GM21737 (cell line): ENCODE measurements around the gene KRTAP1-1.
"Not testable (repeated sequence)": the region's sequence is repeated elsewhere in the genome, so short reads cannot be mapped to it uniquely, and the experiment has no call there.

Source experiments
- ATAC-seq: cut with Tn5 transposase; IDR thresholded peaks from one replicate; pipeline ENCODE4 v1.9.1; 2021; ENCODE audit warnings: mild to moderate bottlenecking, moderate library complexity; ENCODE audit not compliant: unreplicated experiment

KRTAP1-1 gene

DNA sequence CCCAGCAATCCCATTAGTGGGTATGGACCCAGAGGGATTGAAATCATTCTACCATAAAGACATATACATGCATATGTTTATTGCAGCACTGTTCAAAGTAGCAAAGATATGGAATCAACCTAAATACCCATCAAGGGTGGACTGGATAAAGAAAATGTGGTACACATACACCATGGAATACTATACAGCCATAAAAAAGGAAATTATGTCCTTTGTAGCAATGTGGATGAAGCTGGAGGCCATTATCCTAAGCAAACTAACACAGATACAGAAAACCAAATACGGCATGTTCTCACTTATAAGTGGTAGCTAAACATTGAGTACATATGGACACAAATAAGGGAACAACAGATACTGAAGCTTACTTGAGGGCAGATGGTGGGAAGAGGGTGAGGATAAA, 16.3 kb upstream of the KRTAP1-1 start:
- no peak for ATAC-seq

DNA sequence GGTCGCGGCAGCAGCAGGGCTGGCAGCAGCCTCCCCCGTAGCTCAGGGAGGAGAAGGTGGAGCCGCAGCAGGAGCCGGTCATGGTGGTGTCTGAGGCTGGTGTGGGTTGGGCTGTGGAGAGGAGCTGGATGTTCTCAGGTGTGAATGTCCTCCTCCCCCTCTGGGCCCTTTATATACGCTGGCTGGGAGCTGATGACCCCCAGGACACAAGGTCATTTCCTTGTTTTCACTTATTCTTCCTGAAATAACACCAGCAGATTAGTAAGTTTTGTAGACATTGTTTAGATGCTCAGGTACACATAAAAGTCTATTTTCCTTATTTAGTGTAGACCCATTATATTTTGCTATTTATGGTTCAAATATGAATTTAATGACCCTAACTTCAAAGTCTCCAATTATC, 13.9 kb upstream of the KRTAP1-1 start, which contains the start of gene KRTAP2-2:
Gene KRTAP2-2 (minus strand): TSS at position 101 of the 400 bp plus-strand sequence. CDS start 19 bp downstream, at position 82.
- not testable (repeated sequence) for ATAC-seq

- not testable (repeated sequence) for ATAC-seq
Measured at GRCh38 chr17:41054556-41054955, 13.3 kb upstream of the KRTAP1-1 start.

DNA sequence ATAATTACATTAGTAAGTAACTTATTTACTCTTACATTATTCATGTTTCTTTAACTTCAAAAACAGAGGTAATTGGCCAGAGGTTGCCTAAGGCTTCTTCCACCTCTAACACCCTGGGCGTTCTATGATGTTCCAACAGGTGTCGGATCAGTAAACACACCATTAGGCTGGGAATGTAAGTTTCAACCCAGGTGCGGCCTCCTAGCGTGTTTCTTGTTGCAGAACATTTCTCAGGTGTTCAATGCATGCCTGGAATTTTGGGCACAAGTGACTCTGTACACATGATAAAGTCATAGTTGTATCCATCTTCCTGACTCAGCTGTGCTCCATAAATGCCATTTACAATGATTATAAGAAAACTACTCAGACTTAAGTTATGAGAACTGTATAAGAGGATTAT, 12.8 kb upstream of the KRTAP1-1 start:
- no peak for ATAC-seq

DNA sequence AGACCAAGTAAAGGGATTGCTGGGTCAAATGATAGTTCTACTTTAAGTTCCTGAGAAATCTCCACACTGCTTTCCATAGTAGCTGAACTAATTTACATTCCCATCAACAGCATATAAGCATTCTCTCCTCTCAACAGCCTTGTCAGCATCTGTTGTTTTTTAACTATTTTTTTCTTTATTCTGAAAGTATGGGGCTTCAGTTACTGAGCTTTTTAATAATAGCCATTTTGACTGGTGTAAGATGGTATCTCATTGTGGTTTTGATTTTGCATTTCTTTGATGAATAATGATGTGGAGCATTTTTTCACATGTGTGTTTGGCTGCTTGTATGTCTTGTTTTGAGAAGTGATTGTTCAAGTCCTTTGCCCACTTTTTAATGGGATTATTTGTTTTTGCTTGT, 11.3 kb upstream of the KRTAP1-1 start:
- ATAC-seq: no peak

DNA sequence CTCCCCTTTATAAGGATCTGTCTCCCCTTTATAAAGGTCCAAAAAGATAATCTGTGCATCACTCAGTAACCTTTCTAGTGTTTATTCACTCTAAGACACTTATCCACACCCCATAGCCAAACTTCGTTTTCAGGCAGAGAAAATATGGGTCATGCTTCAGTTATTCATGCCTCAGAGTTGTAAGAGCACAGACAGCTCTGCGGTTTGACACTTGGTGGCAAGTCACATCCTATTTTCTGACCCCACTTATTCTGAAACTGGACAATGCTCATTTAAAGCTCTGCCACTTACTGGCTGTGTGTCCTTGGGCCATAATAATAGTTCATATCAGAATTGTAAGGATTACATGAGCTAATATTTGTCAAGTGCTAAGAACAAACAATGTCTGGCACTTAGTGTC, 7.9 kb upstream of the KRTAP1-1 start:
- ATAC-seq: no peak

DNA sequence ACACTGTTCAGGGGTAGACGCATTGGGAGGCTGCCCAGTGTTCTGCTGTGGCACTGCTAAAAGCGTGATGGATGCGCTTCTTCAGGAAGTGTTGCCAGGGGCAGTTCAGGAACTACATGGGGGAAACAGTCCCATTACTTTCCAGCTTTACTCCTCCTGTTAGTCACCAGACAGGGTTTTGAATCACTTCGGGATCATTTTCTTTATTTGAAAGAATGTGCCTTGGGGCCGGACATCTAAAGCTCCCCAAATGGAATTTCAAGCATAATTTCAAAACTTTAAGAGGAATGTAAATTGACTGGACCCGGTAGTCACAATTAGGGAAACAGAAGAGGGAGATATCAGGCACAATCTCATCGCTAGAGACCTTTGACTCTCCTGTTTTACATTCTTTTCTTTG, 7.2 kb upstream of the KRTAP1-1 start:
- ATAC-seq: no peak

- ATAC-seq: not testable (repeated sequence)
Measured at GRCh38 chr17:41046735-41047465, 5.7 kb upstream of the KRTAP1-1 start, which contains the start of gene KRTAP2-1. Gene KRTAP2-1 (minus strand): TSS chr17:41047316. CDS start chr17:41047267, 49 bp downstream.

GRCh38 chr17:41042953-41043352, 1.7 kb upstream of the KRTAP1-1 start:
- no peak for ATAC-seq

DNA sequence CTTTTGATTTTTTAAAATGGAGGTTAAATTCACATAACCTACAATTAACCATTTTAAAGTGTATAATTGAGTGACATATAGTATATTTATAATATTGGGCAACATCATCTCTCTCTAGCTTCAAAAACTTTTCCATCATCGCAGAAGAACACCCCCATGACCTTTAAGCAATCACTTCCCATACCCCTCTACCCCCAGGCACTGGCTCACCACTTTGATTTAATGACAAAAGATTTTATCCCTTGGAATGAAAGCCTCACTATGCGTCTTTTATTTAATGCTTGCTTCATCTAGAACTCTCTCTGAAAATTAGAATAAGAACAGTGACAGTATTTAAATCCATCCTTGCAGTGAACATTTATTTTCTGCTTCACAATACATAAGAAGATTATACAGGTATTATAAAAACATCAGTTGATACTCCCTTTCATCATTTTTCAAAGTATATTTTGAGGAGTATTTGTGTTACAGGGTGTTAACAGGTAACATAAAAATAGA, 3.3 kb downstream of the KRTAP1-1 start:
- no peak for ATAC-seq

DNA sequence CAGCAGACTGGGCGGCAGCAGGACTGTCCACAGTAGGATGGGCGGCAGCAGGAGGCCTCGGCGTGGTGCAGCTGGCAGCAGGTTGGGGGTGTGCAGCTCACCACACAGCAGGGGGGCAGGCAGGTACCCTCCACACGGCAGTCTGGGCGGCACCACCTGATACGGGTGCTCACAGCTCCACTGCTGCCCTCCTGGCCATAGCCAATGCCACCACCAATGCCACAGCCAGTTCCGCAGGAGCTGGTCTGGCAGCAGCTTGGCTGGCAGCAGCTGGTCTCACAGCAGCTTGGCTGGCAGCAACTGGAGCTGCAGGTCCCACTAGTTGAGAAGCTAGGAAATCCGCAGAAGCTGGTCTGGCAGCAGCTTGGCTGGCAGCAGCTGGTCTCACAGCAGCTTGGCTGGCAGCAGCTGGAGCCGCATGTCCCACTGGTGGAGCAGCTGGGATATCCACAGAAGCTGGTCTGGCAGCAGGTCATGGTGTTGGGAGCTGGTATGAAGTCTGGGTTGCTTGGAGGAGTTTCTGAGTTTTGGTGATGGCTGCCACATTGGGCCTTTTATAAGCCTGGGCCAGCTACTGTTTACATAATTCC, 6.8 kb downstream of the KRTAP1-1 start, which contains the start of gene KRTAP1-3:
Gene KRTAP1-3 (minus strand): TSS at position 529 of the 590 bp plus-strand sequence. CDS start 53 bp downstream, at position 476.
- ATAC-seq: not testable (repeated sequence)

DNA sequence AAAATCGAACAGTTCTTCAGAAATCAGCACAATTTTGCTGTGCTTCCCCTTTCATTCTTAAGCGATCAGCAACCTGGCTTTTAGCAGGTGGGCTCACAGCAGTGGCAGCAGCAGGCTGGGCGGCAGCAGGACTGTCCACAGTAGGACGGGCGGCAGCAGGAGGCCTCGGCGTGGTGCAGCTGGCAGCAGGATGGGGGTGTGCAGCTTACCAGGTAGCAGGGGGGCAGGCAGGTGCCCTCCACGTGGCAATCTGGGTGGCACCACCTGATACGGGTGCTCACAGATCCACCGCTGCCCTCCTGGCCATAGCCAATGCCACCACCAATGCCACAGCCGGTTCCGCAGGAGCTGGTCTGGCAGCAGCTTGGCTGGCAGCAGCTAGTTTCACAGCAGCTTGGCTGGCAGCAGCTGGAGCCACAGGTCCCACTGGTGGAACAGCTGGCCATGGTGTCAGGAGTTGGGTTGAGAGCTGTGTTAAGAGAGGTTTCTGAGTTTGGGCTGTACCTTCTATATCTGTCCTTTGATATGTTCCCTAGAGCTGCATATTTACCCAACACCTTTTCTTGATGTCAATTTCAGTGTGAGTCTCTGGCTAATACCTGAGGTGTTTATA, 11.5 kb downstream of the KRTAP1-1 start, which contains the start of gene KRTAP1-4:
Gene KRTAP1-4 (minus strand): TSS at position 563 of the 613 bp plus-strand sequence. CDS start 117 bp downstream, at position 446.
- no peak for ATAC-seq

GRCh38 chr17:41026715-41027471, 14.4 kb downstream of the KRTAP1-1 start, which contains the start of gene KRTAP1-5:
Gene KRTAP1-5 (minus strand): TSS chr17:41027208. CDS start chr17:41027155, 53 bp downstream.
- ATAC-seq: no peak

GRCh38 chr17:41024697-41025096, 16.6 kb downstream of the KRTAP1-1 start:
- no peak for ATAC-seq

GRCh38 chr17:41020336-41020735, 20.9 kb downstream of the KRTAP1-1 start:
- no peak for ATAC-seq

DNA sequence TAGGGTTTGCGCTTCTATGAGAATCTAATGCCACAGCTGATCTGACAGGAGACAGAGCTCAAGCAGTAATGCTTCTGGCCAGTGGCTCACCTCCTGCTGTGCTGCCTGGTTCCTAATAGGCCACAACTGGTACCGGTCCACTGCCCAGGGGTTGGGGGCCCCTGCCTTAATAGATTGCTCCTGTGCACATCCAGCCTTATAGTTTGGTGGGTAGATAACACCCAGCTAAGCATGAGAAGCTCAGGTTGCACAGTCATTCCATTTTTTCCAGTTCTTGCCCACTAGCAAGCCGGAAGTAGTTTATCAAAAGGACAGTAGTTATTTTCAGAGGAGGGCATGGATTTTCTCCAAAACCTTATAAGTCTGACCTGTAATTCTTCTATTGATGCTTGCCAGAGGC, 21.8 kb downstream of the KRTAP1-1 start:
- no peak for ATAC-seq

DNA sequence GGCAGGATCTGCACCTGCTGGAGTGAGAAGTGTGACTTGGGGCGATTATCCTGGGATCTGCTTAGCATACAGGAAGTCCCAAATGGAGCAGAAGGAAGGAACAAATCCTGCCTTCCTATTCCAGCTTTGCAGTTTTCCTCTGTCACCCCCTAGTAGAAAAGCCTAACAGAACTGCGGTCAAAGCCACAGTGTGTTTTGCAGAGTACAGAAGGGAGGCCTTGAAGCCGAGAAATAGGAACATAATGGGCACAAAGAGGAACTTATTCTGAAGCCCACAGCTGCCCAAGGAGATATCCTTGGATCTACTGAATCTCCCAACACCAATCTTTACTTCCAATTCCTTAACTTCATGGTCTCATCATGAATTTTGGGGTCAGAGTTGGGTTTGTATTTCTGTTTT, 22.7 kb downstream of the KRTAP1-1 start:
- no peak for ATAC-seq

- no peak for ATAC-seq
Measured at GRCh38 chr17:41016578-41017215, 24.6 kb downstream of the KRTAP1-1 start.

GRCh38 chr17:41015454-41015853, 25.8 kb downstream of the KRTAP1-1 start:
- ATAC-seq: no peak

- ATAC-seq: no peak
Measured at GRCh38 chr17:41013606-41014005, 27.6 kb downstream of the KRTAP1-1 start.
